Caco-2 (cell line): ENCODE measurements around the gene CNTNAP5. TPM values are rescaled to one million over a fixed set of nuclear protein-coding genes. Genes with fewer than 3 reads are reported as not detected.

ENCODE experiments used
- BruUV-seq: library from RNA; stranded (reverse); fragments of 400-500 nt; replicated peaks from 2 replicates; lab custom pipeline; 2021; lab: Mats Ljungman, UMichigan
- CTCF ChIA-PET: fragments of 300-600 bp; sonication (Branson Sonifier 250); formaldehyde crosslinking; loops from one replicate; lab custom pipeline; 2022; ENCODE audit warnings: antibody characterized with exemption; lab: Charles Lee
- POLR2A ChIA-PET: fragments of 300-600 bp; sonication (Branson Sonifier 250); formaldehyde crosslinking; loops from one replicate; lab custom pipeline; 2022; ENCODE audit warnings: antibody characterized with exemption; lab: Charles Lee
- DNase-seq, 2 experiments: peaks; one replicate each; pipeline versions ENCODE4 v3.0.0 to v3.0.0-alpha.2; 2020 to 2022
- H3K27me3 ChIP-seq: replicated peaks from 2 replicates; pipeline ENCODE4 v1.6.0; 2011; ENCODE audit warnings: low read length; ENCODE audit not compliant: control insufficient read depth, insufficient read depth
- H3K36me3 ChIP-seq: 2 replicates; pipeline ENCODE4 v1.5.1; 2011; ENCODE audit warnings: low read length; ENCODE audit not compliant: control insufficient read depth, insufficient read depth
- H3K4me1 ChIP-seq: fragments of 250-450 bp; sonication (Bioruptor Pico); 2 replicates; pipeline ENCODE4 v1.5.1; 2020; ENCODE audit warnings: mild to moderate bottlenecking
- H3K4me3 ChIP-seq: 2 replicates; pipeline ENCODE4 v1.5.1; 2011; ENCODE audit warnings: low read depth, mild to moderate bottlenecking, control low read depth, low read length
- H3K9me3 ChIP-seq: fragments of 250-450 bp; sonication (Bioruptor Pico); 2 replicates; pipeline ENCODE4 v1.5.1; 2020; ENCODE audit warnings: mild to moderate bottlenecking, moderate library complexity
- H3K27ac Mint-ChIP-seq: one replicate; pipeline ENCODE4 v1.8.0; 2022; ENCODE audit warnings: mixed read lengths; ENCODE audit not compliant: unreplicated experiment
- H3K27me3 Mint-ChIP-seq: one replicate; pipeline ENCODE4 v1.8.0; 2022; ENCODE audit warnings: mixed read lengths; ENCODE audit not compliant: insufficient read depth, unreplicated experiment
- H3K36me3 Mint-ChIP-seq: one replicate; pipeline ENCODE4 v1.8.0; 2022; ENCODE audit warnings: mild to moderate bottlenecking, mixed read lengths; ENCODE audit not compliant: insufficient read depth, unreplicated experiment
- H3K4me1 Mint-ChIP-seq: one replicate; pipeline ENCODE4 v1.8.0; 2022; ENCODE audit warnings: low read depth, mixed read lengths; ENCODE audit not compliant: unreplicated experiment
- H3K4me3 Mint-ChIP-seq: one replicate; pipeline ENCODE4 v1.8.0; 2022; ENCODE audit warnings: mild to moderate bottlenecking, moderate library complexity, mixed read lengths; ENCODE audit not compliant: unreplicated experiment
- H3K9me3 Mint-ChIP-seq: one replicate; pipeline ENCODE4 v1.8.0; 2022; ENCODE audit warnings: mixed read lengths; ENCODE audit not compliant: unreplicated experiment
- intact Hi-C: fragments of 100-400 bp; cut with micrococcal nuclease; formaldehyde crosslinking; loops from one replicate; pipeline ENCODE4 v1.10.0; 2022; ENCODE audit not compliant: unreplicated experiment
- total RNA-seq: library from RNA; stranded (reverse); gene quantifications from 2 replicates; pipeline ENCODE4 v1.2.3, GENCODE V29; 2022
- TF ChIP-seq, protein P1 (sequence below), 2 experiments: fragments of 200-600 bp in 1 of 2; IDR thresholded peaks; 1 replicate in 1 of 2; 2 replicates in 1 of 2; pipeline versions ENCODE4 v1.5.1 to v1.8.0; 2011 to 2022; ENCODE audit warnings: antibody characterized with exemption in 1 of 2, control low read depth in 1 of 2, inconsistent platforms in 1 of 2, low read depth in 1 of 2, low read length in 1 of 2, mild to moderate bottlenecking in 1 of 2, moderate library complexity in 1 of 2; ENCODE audit not compliant: insufficient read depth in 1 of 2, severe bottlenecking in 1 of 2, unreplicated experiment in 1 of 2

The CNTNAP5 gene
- total RNA-seq, 1 experiment from 2014 or later: 0.14 TPM

DNA sequence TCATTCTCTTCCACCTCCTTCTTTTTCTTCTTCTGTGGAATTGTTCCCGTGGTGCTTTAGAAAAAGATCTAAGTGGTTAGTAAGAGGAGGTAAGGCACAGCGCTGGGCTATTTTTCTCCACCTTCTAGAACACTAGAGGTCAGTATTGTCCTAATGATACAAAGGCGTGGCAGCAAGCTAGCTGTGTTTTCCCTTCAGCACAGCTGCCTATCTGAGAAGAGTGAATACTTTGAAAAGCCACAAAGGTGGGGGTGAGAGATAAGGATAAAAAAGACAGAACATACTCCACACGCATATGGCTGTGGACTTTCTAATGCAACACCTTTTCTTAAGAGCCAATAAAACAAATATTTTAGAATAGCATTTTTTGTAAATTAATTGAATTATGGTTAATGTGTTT is 2.1 kb downstream of the CNTNAP5 start:
- Histone ChIP-seq H3K9me3 (no peaks in the 10 kb centered on the region), H3K36me3 (no peaks in the 10 kb centered on the region), H3K4me3 (no peak overlapping the region), H3K4me1 (no peaks in the 10 kb centered on the region), H3K27me3 (no peaks in the 10 kb centered on the region)
- Mint-ChIP-seq H3K36me3 (no peaks in the 10 kb centered on the region), H3K27me3 (peaks cover 3% of the 10 kb centered on the region), H3K27ac (no peak overlapping the region), H3K4me3 (no peak overlapping the region), H3K4me1 (no peaks in the 10 kb centered on the region), H3K9me3 (no peaks in the 10 kb centered on the region)
- intact Hi-C loops: loop anchor here (1.0 to 10.0 kb wide), 5 partner anchors 134 to 783 kb away; no protein-coding TSS in a partner anchor
- peak; percentile 41 to 59 for DNase-seq
- TF ChIP-seq, protein P1, sequence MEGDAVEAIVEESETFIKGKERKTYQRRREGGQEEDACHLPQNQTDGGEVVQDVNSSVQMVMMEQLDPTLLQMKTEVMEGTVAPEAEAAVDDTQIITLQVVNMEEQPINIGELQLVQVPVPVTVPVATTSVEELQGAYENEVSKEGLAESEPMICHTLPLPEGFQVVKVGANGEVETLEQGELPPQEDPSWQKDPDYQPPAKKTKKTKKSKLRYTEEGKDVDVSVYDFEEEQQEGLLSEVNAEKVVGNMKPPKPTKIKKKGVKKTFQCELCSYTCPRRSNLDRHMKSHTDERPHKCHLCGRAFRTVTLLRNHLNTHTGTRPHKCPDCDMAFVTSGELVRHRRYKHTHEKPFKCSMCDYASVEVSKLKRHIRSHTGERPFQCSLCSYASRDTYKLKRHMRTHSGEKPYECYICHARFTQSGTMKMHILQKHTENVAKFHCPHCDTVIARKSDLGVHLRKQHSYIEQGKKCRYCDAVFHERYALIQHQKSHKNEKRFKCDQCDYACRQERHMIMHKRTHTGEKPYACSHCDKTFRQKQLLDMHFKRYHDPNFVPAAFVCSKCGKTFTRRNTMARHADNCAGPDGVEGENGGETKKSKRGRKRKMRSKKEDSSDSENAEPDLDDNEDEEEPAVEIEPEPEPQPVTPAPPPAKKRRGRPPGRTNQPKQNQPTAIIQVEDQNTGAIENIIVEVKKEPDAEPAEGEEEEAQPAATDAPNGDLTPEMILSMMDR (IDR thresholded peaks at IDR 0.05; ENCODE audit: insufficient read depth in 1 of 2, low read depth in 1 of 2, low read length in 1 of 2, severe bottlenecking in 1 of 2, unreplicated experiment in 1 of 2): peak; percentile 58 to 67
- ChIA-PET POLR2A (no interaction called here), CTCF (interaction anchor here (0.6 to 1.0 kb wide), 3 partner anchors 134 to 783 kb away, joined by 3 to 18 read pairs (median 4); no protein-coding TSS in a partner anchor)
- no TSS peak for BruUV-seq

DNA sequence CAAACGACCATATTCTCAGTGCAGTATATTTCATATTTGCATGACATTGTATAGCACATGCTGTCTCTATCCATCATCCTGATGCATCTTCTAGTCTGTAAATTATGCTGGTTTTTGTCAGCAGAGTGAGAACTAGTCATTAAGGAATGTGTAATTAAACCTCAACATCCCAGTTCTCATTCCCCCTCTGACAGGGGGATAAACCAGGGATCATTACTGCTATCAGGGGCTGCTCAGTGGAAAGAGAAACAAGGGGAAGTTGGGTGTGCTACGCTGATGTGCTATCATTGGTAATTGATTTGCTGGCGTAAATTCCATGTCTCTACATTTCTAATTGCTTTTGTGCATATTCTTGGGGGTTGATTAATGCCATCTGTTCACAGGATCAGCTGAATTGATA is 7.7 kb downstream of the CNTNAP5 start:
- no peak for DNase-seq
- intact Hi-C loops: no loop called here
- no peaks in the 10 kb centered on the region for H3K9me3 Mint-ChIP-seq
- Histone ChIP-seq H3K4me3 (no peak overlapping the region), H3K27me3 (no peaks in the 10 kb centered on the region), H3K36me3 (no peaks in the 10 kb centered on the region), H3K9me3 (no peaks in the 10 kb centered on the region), H3K4me1 (no peaks in the 10 kb centered on the region)
- H3K27ac Mint-ChIP-seq: no peak overlapping the region
- ChIA-PET CTCF (no interaction called here), POLR2A (no interaction called here)
- H3K4me3 Mint-ChIP-seq: no peak overlapping the region
- H3K36me3 Mint-ChIP-seq: no peaks in the 10 kb centered on the region
- H3K27me3 Mint-ChIP-seq: no peaks in the 10 kb centered on the region
- TF ChIP-seq, protein P1 (IDR thresholded peaks at IDR 0.05; ENCODE audit: insufficient read depth in 1 of 2, low read depth in 1 of 2, low read length in 1 of 2, severe bottlenecking in 1 of 2, unreplicated experiment in 1 of 2): no peak
- BruUV-seq: no TSS peak
- no peaks in the 10 kb centered on the region for H3K4me1 Mint-ChIP-seq

- CTCF ChIA-PET: interaction anchor here (0.7 to 1.3 kb wide), 2 partner anchors 8 to 260 kb away, joined by 3 to 10 read pairs; no protein-coding TSS in a partner anchor
- Histone ChIP-seq H3K36me3 (no peaks in the 10 kb centered on the region), H3K27me3 (no peaks in the 10 kb centered on the region), H3K4me3 (no peak overlapping the region), H3K4me1 (no peaks in the 10 kb centered on the region), H3K9me3 (no peaks in the 10 kb centered on the region)
- no peak overlapping the region for H3K4me3 Mint-ChIP-seq
- no peaks in the 10 kb centered on the region for H3K4me1 Mint-ChIP-seq
- no peaks in the 10 kb centered on the region for H3K36me3 Mint-ChIP-seq
- TF ChIP-seq, protein P1 (IDR thresholded peaks at IDR 0.05; ENCODE audit: insufficient read depth in 1 of 2, low read depth in 1 of 2, low read length in 1 of 2, severe bottlenecking in 1 of 2, unreplicated experiment in 1 of 2): no peak
- DNase-seq: no peak
- BruUV-seq: no TSS peak
- no peaks in the 10 kb centered on the region for H3K27me3 Mint-ChIP-seq
- intact Hi-C loops: no loop called here
- H3K27ac Mint-ChIP-seq: no peak overlapping the region
- POLR2A ChIA-PET: no interaction called here
- H3K9me3 Mint-ChIP-seq: no peaks in the 10 kb centered on the region
Observed at GRCh38 chr2:124034265-124034664, 9.2 kb downstream of the CNTNAP5 start.
